Mucosa of stomach (tissue), 1 donor: Measurements from ENCODE around the gene MFAP4.
A peak's percentile ranks its signal among the peaks of the same experiment; 100 is the strongest.

Experiments used
- H3K27me3 ChIP-seq: one replicate; pipeline ENCODE4 v1.7.0; 2013; ENCODE audit warnings: mild to moderate bottlenecking, low read length; ENCODE audit not compliant: control insufficient read depth, insufficient read depth
- H3K36me3 ChIP-seq: one replicate; pipeline ENCODE4 v1.7.0; 2013; ENCODE audit warnings: low read length; ENCODE audit not compliant: control insufficient read depth, insufficient read depth
- H3K4me1 ChIP-seq: one replicate; pipeline ENCODE4 v1.7.0; 2013; ENCODE audit warnings: mild to moderate bottlenecking, low read length; ENCODE audit not compliant: control insufficient read depth, insufficient read depth
- H3K4me3 ChIP-seq: one replicate; pipeline ENCODE4 v1.7.0; 2013; ENCODE audit warnings: low read length
- H3K9ac ChIP-seq: one replicate; pipeline ENCODE4 v1.7.0; 2013; ENCODE audit warnings: mild to moderate bottlenecking, low read length, moderate library complexity
- H3K9me3 ChIP-seq: one replicate; pipeline ENCODE4 v1.7.0; 2013; ENCODE audit warnings: mild to moderate bottlenecking, low read length, moderate library complexity; ENCODE audit not compliant: control insufficient read depth
- donor health status: Pancreatic carcinoma.

Gene MFAP4

GRCh38 chr17:19371259-19372010, 15.6 kb downstream of the MFAP4 start:
- Histone ChIP-seq H3K36me3 (no peaks in the 10 kb centered on the region), H3K9me3 (no peaks in the 10 kb centered on the region), H3K9ac (no peak overlapping the region), H3K27me3 (no peaks in the 10 kb centered on the region), H3K4me1 (no peaks in the 10 kb centered on the region), H3K4me3 (no peak overlapping the region)

GRCh38 chr17:19370493-19370960, 16.5 kb downstream of the MFAP4 start:
- no peak overlapping the region for H3K9ac ChIP-seq
- H3K27me3 ChIP-seq, result no peaks in the 10 kb centered on the region
- H3K9me3 ChIP-seq, result no peaks in the 10 kb centered on the region
- H3K4me1 ChIP-seq, result no peaks in the 10 kb centered on the region
- H3K36me3 ChIP-seq, result no peaks in the 10 kb centered on the region
- H3K4me3 ChIP-seq, result no peak overlapping the region

GRCh38 chr17:19369846-19370492, 17.0 kb downstream of the MFAP4 start:
- Histone ChIP-seq H3K27me3 (no peaks in the 10 kb centered on the region), H3K4me1 (no peaks in the 10 kb centered on the region), H3K9ac (no peak overlapping the region), H3K9me3 (no peaks in the 10 kb centered on the region), H3K36me3 (no peaks in the 10 kb centered on the region), H3K4me3 (no peak overlapping the region)

- H3K9ac ChIP-seq, result no peak overlapping the region
- no peaks in the 10 kb centered on the region for H3K36me3 ChIP-seq
- no peaks in the 10 kb centered on the region for H3K9me3 ChIP-seq
- no peak overlapping the region for H3K4me3 ChIP-seq
- no peaks in the 10 kb centered on the region for H3K27me3 ChIP-seq
- H3K4me1 ChIP-seq, result no peaks in the 10 kb centered on the region
These were observed 17.7 kb downstream of the MFAP4 start for GRCh38 chr17:19369107-19369778.

GRCh38 chr17:19368229-19368628, 18.8 kb downstream of the MFAP4 start:
- Histone ChIP-seq H3K27me3 (no peaks in the 10 kb centered on the region), H3K9ac (no peak overlapping the region), H3K36me3 (no peaks in the 10 kb centered on the region)

GRCh38 chr17:19366637-19366972, 20.4 kb downstream of the MFAP4 start:
- Histone ChIP-seq H3K27me3 (no peaks in the 10 kb centered on the region), H3K9ac (no peak overlapping the region), H3K36me3 (no peaks in the 10 kb centered on the region), H3K4me1 (peaks cover 5% of the 10 kb centered on the region), H3K4me3 (no peak overlapping the region), H3K9me3 (no peaks in the 10 kb centered on the region)

More at GRCh38 chr17:19368229-19368628, 18.8 kb downstream of the MFAP4 start:
- Histone ChIP-seq H3K9me3 (no peaks in the 10 kb centered on the region), H3K4me3 (no peak overlapping the region), H3K4me1 (no peaks in the 10 kb centered on the region)

GRCh38 chr17:19365833-19366636, 21.0 kb downstream of the MFAP4 start:
- H3K9ac ChIP-seq, result no peak overlapping the region
- no peaks in the 10 kb centered on the region for H3K36me3 ChIP-seq
- H3K4me1 ChIP-seq, result peaks cover 7% of the 10 kb centered on the region
- no peak overlapping the region for H3K4me3 ChIP-seq
- H3K9me3 ChIP-seq, result no peaks in the 10 kb centered on the region
- H3K27me3 ChIP-seq, result no peaks in the 10 kb centered on the region

- Histone ChIP-seq H3K36me3 (no peaks in the 10 kb centered on the region), H3K4me3 (no peak overlapping the region), H3K27me3 (no peaks in the 10 kb centered on the region), H3K4me1 (peaks cover 7% of the 10 kb centered on the region), H3K9me3 (no peaks in the 10 kb centered on the region), H3K9ac (no peak overlapping the region)
These were observed 21.5 kb downstream of the MFAP4 start for GRCh38 chr17:19365499-19365817.

- no peaks in the 10 kb centered on the region for H3K36me3 ChIP-seq
- peaks cover 7% of the 10 kb centered on the region for H3K4me1 ChIP-seq
- no peaks in the 10 kb centered on the region for H3K27me3 ChIP-seq
- H3K9ac ChIP-seq, result no peak overlapping the region
- H3K9me3 ChIP-seq, result no peaks in the 10 kb centered on the region
- no peak overlapping the region for H3K4me3 ChIP-seq
These were observed 22.1 kb downstream of the MFAP4 start for GRCh38 chr17:19364699-19365498.

- Histone ChIP-seq H3K4me3 (no peak overlapping the region), H3K36me3 (no peaks in the 10 kb centered on the region), H3K4me1 (peaks cover 7% of the 10 kb centered on the region), H3K9ac (no peak overlapping the region), H3K9me3 (no peaks in the 10 kb centered on the region), H3K27me3 (no peaks in the 10 kb centered on the region)
These were observed 23.4 kb downstream of the MFAP4 start for GRCh38 chr17:19363460-19364035.

GRCh38 chr17:19363114-19363438, 23.9 kb downstream of the MFAP4 start:
- Histone ChIP-seq H3K4me1 (peaks cover 7% of the 10 kb centered on the region), H3K36me3 (no peaks in the 10 kb centered on the region), H3K27me3 (no peaks in the 10 kb centered on the region), H3K4me3 (peak overlapping the region; percentile 38), H3K9me3 (no peaks in the 10 kb centered on the region), H3K9ac (no peak overlapping the region)
